K562 (cell line): ENCODE measurements around the gene GEMIN5. TPM values are rescaled to one million over a fixed set of nuclear protein-coding genes. Genes with fewer than 3 reads are reported as not detected.

Experiments used
- EHMT2 ChIP-seq: fragments of 450-650 bp; IDR thresholded peaks from 2 replicates; pipeline ENCODE4 v1.6.1; 2018; ENCODE audit warnings: antibody characterized with exemption
- KLF10 ChIP-seq: fragments of 250-450 bp; sonication (Bioruptor Pico); IDR thresholded peaks from 2 replicates; pipeline ENCODE4 v1.6.1; 2021; ENCODE audit warnings: matching md5 sums
- MED1 ChIP-seq: sonication (generic); formaldehyde crosslinking; IDR thresholded peaks from 2 replicates; pipeline ENCODE4 v1.8.1; 2023; ENCODE audit warnings: missing genetic modification reagents, borderline replicate concordance
- MYC ChIP-seq, 2 experiments: fragments of 250-450 bp in 1 of 2; sonication (Bioruptor Pico) in 1 of 2; IDR thresholded peaks; 2 replicates each; pipeline versions ENCODE4 v1.5.1 to v1.6.1; 2012 to 2021; ENCODE audit warnings: low read depth in 2 of 2, borderline replicate concordance in 1 of 2, improper control_type of control experiment in 1 of 2, low read length in 1 of 2, mild to moderate bottlenecking in 1 of 2, moderate library complexity in 1 of 2
- POLR2H ChIP-seq: IDR thresholded peaks from 2 replicates; pipeline ENCODE4 v1.6.1; 2016; ENCODE audit warnings: missing genetic modification characterization, low read depth, mild to moderate bottlenecking, control low read depth, missing compliant biosample characterization, moderate library complexity
- RBM15 ChIP-seq: fragments of 200-400 bp; formaldehyde crosslinking; IDR thresholded peaks from 2 replicates; pipeline ENCODE4 v1.6.1; 2018; ENCODE audit warnings: mild to moderate bottlenecking, low read length, moderate library complexity; ENCODE audit not compliant: insufficient read depth
- SMARCA5 ChIP-seq: fragments of 450-650 bp; IDR thresholded peaks from 2 replicates; pipeline ENCODE4 v1.6.1; 2016
- ZNF57 ChIP-seq: fragments of 450-650 bp; formaldehyde crosslinking; IDR thresholded peaks from 2 replicates; pipeline ENCODE4 v1.4.0; 2020; ENCODE audit warnings: mild to moderate bottlenecking, moderate library complexity
- polyA plus RNA-seq, 8 experiments: library from polyadenylated mRNA; depleted of rRNA in 4 of 8; stranded (reverse) in 5 of 8; unstranded in 3 of 8; fragments of >200 nt; fragmentation: Nextera tagmentation in 2 of 8; fragmentation: Illumina TruSeq in 1 of 8; extraction: Ambion mirVana in 2 of 8; extraction: Trizol in 1 of 8; gene quantifications; 2 replicates each; pipeline versions ENCODE4 v1.2.1 to v1.2.3, GENCODE V29; 2011 to 2014; ENCODE audit warnings: inconsistent platforms in 1 of 8, missing spikeins in 1 of 8
- total RNA-seq, 7 experiments: library from RNA; depleted of rRNA in 6 of 7; stranded (reverse); fragments of >200 nt in 6 of 7; fragmentation: Illumina TruSeq in 2 of 7; extraction: Trizol in 2 of 7; gene quantifications; 2 replicates each; pipeline versions ENCODE4 v1.2.1 to v1.2.3, GENCODE V29; 2011 to 2021; ENCODE audit warnings: low replicate concordance in 1 of 7
- TF ChIP-seq, protein P1 (sequence below), 2 experiments: fragments of 200-800 bp in 1 of 2; sonication (Bioruptor generic) in 1 of 2; sonication (generic) in 1 of 2; formaldehyde crosslinking in 1 of 2; IDR thresholded peaks in 1 of 2; conservative IDR thresholded peaks in 1 of 2; 2 replicates each; pipeline versions ENCODE4 v1.5.0 to v1.6.1; 2016 to 2020; ENCODE audit warnings: missing compliant biosample characterization in 1 of 2, missing genetic modification characterization in 1 of 2, missing genetic modification reagents in 1 of 2
- TF ChIP-seq, protein P2 (sequence below): fragments of 450-650 bp; IDR thresholded peaks from 2 replicates; pipeline ENCODE4 v1.6.1; 2016; ENCODE audit warnings: mild to moderate bottlenecking, moderate library complexity
- TF ChIP-seq, protein P3 (sequence below): fragments of 250-450 bp; sonication (Bioruptor Pico); IDR thresholded peaks from 2 replicates; pipeline ENCODE4 v1.9.0; 2021; ENCODE audit warnings: mild to moderate bottlenecking, inconsistent platforms

Gene GEMIN5
- total and polyA plus RNA-seq, 9 of the 15 experiments (the other 6 are each of a cell fraction or from before 2014, with no cell fraction given): 10.3 to 48.2 (median 34.7) TPM

DNA sequence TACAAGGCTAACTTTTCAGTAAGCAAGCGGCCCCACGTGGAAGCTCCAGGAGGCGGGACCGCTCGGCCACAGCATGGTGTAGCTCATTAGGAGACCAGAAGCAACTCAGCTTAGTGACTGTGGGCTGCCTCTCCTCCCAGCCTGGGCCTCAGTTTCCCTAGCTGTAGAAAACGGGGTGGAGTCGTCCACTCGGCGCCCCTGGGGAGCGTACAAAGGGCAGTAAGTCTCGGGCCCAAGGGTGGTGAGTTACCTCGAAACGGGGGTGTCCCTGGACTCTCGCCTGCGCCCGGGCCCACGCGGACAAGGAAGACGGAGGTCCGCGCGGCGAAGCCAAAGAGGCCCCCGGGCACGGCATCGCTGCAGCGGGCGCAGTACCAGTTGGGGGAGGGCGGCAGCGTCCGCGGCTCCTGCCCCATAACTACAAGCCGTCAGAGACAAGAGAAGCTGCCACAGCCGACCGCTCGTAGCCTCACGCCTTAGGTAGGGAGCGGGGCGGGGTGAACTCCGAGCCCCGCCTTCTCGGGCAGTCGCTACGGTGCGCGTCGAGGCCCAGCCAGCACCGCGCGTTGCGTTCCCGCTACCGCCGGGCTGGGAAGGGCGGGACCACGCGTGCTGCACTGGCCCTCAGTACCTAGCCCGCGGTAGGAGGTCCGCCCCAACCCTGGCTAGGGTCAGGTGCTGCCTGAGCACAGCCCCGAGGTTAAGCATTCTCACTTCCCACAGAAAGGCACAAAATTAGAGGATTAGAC lies at the start of gene GEMIN5 (continued):
- TF ChIP-seq, protein P1, sequence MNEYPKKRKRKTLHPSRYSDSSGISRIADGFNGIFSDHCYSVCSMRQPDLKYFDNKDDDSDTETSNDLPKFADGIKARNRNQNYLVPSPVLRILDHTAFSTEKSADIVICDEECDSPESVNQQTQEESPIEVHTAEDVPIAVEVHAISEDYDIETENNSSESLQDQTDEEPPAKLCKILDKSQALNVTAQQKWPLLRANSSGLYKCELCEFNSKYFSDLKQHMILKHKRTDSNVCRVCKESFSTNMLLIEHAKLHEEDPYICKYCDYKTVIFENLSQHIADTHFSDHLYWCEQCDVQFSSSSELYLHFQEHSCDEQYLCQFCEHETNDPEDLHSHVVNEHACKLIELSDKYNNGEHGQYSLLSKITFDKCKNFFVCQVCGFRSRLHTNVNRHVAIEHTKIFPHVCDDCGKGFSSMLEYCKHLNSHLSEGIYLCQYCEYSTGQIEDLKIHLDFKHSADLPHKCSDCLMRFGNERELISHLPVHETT (CRISPR knock-in tag; conservative IDR thresholded peaks at IDR 0.05 in 1 of 2, IDR thresholded peaks at IDR 0.05 in 1 of 2): no peak
- TF ChIP-seq, protein P2, sequence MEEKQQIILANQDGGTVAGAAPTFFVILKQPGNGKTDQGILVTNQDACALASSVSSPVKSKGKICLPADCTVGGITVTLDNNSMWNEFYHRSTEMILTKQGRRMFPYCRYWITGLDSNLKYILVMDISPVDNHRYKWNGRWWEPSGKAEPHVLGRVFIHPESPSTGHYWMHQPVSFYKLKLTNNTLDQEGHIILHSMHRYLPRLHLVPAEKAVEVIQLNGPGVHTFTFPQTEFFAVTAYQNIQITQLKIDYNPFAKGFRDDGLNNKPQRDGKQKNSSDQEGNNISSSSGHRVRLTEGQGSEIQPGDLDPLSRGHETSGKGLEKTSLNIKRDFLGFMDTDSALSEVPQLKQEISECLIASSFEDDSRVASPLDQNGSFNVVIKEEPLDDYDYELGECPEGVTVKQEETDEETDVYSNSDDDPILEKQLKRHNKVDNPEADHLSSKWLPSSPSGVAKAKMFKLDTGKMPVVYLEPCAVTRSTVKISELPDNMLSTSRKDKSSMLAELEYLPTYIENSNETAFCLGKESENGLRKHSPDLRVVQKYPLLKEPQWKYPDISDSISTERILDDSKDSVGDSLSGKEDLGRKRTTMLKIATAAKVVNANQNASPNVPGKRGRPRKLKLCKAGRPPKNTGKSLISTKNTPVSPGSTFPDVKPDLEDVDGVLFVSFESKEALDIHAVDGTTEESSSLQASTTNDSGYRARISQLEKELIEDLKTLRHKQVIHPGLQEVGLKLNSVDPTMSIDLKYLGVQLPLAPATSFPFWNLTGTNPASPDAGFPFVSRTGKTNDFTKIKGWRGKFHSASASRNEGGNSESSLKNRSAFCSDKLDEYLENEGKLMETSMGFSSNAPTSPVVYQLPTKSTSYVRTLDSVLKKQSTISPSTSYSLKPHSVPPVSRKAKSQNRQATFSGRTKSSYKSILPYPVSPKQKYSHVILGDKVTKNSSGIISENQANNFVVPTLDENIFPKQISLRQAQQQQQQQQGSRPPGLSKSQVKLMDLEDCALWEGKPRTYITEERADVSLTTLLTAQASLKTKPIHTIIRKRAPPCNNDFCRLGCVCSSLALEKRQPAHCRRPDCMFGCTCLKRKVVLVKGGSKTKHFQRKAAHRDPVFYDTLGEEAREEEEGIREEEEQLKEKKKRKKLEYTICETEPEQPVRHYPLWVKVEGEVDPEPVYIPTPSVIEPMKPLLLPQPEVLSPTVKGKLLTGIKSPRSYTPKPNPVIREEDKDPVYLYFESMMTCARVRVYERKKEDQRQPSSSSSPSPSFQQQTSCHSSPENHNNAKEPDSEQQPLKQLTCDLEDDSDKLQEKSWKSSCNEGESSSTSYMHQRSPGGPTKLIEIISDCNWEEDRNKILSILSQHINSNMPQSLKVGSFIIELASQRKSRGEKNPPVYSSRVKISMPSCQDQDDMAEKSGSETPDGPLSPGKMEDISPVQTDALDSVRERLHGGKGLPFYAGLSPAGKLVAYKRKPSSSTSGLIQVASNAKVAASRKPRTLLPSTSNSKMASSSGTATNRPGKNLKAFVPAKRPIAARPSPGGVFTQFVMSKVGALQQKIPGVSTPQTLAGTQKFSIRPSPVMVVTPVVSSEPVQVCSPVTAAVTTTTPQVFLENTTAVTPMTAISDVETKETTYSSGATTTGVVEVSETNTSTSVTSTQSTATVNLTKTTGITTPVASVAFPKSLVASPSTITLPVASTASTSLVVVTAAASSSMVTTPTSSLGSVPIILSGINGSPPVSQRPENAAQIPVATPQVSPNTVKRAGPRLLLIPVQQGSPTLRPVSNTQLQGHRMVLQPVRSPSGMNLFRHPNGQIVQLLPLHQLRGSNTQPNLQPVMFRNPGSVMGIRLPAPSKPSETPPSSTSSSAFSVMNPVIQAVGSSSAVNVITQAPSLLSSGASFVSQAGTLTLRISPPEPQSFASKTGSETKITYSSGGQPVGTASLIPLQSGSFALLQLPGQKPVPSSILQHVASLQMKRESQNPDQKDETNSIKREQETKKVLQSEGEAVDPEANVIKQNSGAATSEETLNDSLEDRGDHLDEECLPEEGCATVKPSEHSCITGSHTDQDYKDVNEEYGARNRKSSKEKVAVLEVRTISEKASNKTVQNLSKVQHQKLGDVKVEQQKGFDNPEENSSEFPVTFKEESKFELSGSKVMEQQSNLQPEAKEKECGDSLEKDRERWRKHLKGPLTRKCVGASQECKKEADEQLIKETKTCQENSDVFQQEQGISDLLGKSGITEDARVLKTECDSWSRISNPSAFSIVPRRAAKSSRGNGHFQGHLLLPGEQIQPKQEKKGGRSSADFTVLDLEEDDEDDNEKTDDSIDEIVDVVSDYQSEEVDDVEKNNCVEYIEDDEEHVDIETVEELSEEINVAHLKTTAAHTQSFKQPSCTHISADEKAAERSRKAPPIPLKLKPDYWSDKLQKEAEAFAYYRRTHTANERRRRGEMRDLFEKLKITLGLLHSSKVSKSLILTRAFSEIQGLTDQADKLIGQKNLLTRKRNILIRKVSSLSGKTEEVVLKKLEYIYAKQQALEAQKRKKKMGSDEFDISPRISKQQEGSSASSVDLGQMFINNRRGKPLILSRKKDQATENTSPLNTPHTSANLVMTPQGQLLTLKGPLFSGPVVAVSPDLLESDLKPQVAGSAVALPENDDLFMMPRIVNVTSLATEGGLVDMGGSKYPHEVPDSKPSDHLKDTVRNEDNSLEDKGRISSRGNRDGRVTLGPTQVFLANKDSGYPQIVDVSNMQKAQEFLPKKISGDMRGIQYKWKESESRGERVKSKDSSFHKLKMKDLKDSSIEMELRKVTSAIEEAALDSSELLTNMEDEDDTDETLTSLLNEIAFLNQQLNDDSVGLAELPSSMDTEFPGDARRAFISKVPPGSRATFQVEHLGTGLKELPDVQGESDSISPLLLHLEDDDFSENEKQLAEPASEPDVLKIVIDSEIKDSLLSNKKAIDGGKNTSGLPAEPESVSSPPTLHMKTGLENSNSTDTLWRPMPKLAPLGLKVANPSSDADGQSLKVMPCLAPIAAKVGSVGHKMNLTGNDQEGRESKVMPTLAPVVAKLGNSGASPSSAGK: peak; percentile 78
- no peak for TF ChIP-seq MED1
- TF ChIP-seq, protein P3, sequence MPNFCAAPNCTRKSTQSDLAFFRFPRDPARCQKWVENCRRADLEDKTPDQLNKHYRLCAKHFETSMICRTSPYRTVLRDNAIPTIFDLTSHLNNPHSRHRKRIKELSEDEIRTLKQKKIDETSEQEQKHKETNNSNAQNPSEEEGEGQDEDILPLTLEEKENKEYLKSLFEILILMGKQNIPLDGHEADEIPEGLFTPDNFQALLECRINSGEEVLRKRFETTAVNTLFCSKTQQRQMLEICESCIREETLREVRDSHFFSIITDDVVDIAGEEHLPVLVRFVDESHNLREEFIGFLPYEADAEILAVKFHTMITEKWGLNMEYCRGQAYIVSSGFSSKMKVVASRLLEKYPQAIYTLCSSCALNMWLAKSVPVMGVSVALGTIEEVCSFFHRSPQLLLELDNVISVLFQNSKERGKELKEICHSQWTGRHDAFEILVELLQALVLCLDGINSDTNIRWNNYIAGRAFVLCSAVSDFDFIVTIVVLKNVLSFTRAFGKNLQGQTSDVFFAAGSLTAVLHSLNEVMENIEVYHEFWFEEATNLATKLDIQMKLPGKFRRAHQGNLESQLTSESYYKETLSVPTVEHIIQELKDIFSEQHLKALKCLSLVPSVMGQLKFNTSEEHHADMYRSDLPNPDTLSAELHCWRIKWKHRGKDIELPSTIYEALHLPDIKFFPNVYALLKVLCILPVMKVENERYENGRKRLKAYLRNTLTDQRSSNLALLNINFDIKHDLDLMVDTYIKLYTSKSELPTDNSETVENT (CRISPR knock-in tag): no peak
- no peak for TF ChIP-seq POLR2H (tag)
- TF ChIP-seq KLF10: no peak
- TF ChIP-seq MYC (IDR thresholded peaks at IDR 0.05; ENCODE audit: low read depth, low read length): peak; percentile 92
- peak; percentile 48; the same call in 1 of the 2 replicates for TF ChIP-seq MYC (CRISPR knock-in tag; IDR thresholded peaks at IDR 0.05; ENCODE audit: borderline replicate concordance, low read depth)
- peak; percentile 24; the same call in 1 of the 2 replicates for TF ChIP-seq SMARCA5
- TF ChIP-seq EHMT2: no peak
- TF ChIP-seq RBM15: no peak
- no peak for TF ChIP-seq ZNF57 (CRISPR knock-in tag)
